22Rv1 (cell line): Measurements from ENCODE around the gene RXFP4.
"Not testable (repeated sequence)": the region's sequence is repeated elsewhere in the genome, so short reads cannot be mapped to it uniquely, and the experiment has no call there.

Experiments used
- H3K27ac ChIP-seq: fragments of 450-650 bp; 2 replicates; pipeline ENCODE4 v1.5.1; 2017
- CTCF ChIP-seq: fragments of 450-650 bp; IDR thresholded peaks from 2 replicates; pipeline ENCODE4 v1.5.1; 2017; ENCODE audit warnings: mild to moderate bottlenecking
- ZFX ChIP-seq: fragments of 450-650 bp; IDR thresholded peaks from 2 replicates; pipeline ENCODE4 v1.6.1; 2017; ENCODE audit warnings: antibody characterized with exemption, borderline replicate concordance

The RXFP4 gene

GRCh38 chr1:155913969-155914757, 27.3 kb upstream of the RXFP4 start:
- H3K27ac ChIP-seq = 0 out of 2 replicates have a peak overlapping the region, but pooled peaks have one; percentile 81
- no peak for TF ChIP-seq ZFX

- TF ChIP-seq ZFX = no peak
- TF ChIP-seq CTCF = no peak
- no peak overlapping the region for H3K27ac ChIP-seq
Observed at GRCh38 chr1:155918660-155919059, 22.8 kb upstream of the RXFP4 start.

- TF ChIP-seq ZFX = no peak
- no peak for TF ChIP-seq CTCF
- H3K27ac ChIP-seq = no peak overlapping the region
Observed at GRCh38 chr1:155919801-155920200, 21.6 kb upstream of the RXFP4 start.

- no peak overlapping the region for H3K27ac ChIP-seq
- TF ChIP-seq ZFX (no peak), CTCF (no peak)
Observed at GRCh38 chr1:155920717-155921116, 20.7 kb upstream of the RXFP4 start.

GRCh38 chr1:155925506-155925905, 15.9 kb upstream of the RXFP4 start:
- no peak overlapping the region for H3K27ac ChIP-seq
- TF ChIP-seq CTCF = no peak

GRCh38 chr1:155929057-155929456, 12.4 kb upstream of the RXFP4 start:
- TF ChIP-seq ZFX = no peak
- TF ChIP-seq CTCF = no peak
- H3K27ac ChIP-seq = no peak overlapping the region

- not testable (repeated sequence) for H3K27ac ChIP-seq
Observed at GRCh38 chr1:155930725-155931124, 10.7 kb upstream of the RXFP4 start.

GRCh38 chr1:155931332-155932038, 10.0 kb upstream of the RXFP4 start:
- H3K27ac ChIP-seq = no peak overlapping the region

More at GRCh38 chr1:155931332-155932038, 10.0 kb upstream of the RXFP4 start:
- TF ChIP-seq ZFX = no peak
- TF ChIP-seq CTCF = no peak
